ENCODE measurements around the gene CELF2. TPM values are rescaled to one million over a fixed set of nuclear protein-coding genes. Genes with fewer than 3 reads are reported as not detected.
"Not testable (repeated sequence)": the region's sequence is repeated elsewhere in the genome, so short reads cannot be mapped to it uniquely, and the experiment has no call there.

CELF2 gene
- total RNA-seq, 1 donor from 2014 or later = 193 TPM

DNA sequence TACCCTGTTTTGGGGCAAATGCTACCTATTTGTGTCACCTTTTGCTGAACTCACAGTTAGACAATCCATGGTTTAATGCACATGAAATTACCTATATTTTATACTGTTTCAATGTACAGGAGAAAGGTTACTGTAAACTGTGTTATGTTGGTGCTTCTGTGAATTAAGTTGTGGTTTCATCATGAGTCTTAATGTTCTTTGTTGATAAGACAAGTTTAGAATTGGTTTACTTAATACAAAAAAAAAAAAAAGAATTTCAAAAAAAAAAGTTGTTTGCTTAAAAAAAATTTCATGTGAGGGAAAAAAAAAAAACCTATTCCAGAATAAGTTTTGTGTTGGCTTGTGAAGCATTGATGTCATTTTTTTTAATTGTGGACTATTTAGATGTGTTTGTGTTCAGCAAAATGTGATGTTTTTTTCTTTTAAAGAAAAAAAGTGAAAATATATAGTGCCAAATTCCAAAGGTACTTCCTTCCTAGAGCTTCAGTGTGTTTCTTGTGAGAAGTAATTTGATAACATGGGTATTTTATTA is 313.4 kb downstream of the CELF2 start:
- no peak for DNase-seq

DNA sequence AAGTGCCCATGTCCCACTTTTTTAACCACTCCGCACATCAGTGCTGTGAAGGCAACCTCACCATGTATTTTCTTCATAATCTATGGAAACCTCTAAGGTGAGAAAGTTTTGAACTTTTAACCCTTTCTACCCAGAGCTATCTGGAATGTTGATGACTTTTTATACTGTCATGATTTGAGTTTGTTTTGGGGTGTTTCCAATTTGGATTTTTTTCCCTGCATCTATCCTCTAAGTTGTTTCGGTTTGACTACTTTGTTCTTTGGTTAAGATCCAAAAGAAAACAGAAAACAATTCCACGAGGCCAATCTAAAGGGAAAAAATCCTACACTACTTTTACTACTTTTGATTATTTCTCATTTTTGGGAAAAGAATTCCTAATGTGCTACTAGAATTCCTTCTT is 314.1 kb downstream of the CELF2 start:
- no peak for DNase-seq

DNA sequence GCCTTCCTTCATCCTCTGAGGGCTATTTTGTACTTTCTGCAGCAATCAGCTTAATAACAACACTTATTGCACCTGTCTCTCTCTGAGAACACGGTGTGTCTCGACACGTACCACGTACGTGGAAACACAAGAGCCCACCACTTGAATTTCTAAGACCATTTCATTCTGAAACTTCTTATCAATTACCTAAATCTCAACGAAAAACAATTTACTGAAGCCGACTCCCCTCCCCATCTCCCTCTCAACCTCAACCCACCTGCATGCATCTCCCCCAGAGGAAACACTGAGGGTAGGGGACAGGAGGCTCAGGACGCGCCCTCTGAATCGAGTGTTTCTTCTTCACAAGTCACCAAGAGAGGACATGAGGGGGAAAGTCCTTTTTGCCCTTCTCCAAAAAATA is 315.2 kb downstream of the CELF2 start:
- no peak for DNase-seq

DNA sequence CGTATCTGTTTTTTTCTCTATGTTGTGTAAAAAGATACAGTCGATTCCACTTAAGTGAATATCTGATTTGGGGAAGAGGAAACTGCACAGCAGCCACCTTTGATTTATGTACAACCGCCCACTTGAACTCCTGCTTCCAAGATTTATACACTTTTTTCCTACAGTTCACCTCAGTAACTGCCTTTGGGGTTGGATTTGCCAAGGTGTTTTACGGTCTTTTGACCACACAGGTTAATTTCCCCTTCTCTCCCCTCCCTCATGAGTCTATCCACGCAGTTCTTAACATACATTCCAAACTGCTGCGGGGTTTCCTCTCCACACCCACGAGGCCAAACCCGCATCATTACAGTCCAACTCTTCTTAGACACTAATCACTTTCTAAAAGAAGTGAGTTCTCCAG is 316.8 kb downstream of the CELF2 start:
- no peak for DNase-seq

DNA sequence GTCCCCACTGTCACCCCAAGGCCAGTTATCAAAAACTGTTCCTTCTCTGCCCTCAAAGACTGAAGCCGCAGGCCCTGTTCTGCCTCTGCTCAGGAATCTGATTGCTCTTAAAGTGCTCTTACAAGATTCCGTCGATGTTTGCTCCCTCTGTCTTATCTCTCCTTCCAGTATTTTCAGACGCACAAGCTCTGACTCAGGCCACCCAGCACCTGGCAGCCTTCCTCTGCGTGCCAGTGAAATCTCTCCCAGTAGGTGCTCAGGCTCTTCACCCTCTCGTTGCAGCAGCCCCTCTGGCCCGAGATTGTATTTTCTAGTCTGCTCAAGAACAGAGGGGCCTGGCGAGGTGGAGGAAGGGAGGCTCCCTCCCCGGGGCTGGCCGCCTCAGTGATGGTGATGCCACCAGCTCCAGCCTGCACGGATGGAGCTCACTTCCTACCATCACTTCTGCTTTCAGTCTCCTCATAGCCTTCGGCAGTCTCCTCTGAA is 317.5 kb downstream of the CELF2 start:
- no peak for DNase-seq

DNA sequence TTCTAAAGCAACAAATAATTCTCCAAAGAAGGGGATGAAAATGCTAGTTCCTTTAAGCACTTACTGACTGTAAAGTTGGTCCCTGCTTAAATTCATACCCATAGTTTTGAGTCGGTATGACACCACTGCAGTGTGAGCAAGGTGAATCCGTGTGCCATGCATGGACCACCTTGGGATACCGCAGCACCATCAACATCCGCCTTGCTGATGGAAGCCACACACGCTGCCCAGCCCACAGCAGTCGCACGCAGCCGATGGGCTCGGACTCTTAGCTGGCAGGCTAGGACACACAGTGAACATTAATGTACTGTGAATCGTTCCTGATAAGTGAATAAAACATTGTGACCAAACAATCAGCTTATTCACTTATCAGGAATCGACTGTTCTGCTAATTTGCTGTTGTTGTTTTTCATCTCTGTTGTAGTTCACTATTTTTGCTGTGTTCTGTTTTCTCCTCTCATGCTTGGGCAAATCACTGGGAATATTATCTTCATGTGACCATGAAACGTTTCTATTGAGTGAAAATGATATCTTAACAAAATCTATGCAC is 318.3 kb downstream of the CELF2 start:
- no peak for DNase-seq

DNA sequence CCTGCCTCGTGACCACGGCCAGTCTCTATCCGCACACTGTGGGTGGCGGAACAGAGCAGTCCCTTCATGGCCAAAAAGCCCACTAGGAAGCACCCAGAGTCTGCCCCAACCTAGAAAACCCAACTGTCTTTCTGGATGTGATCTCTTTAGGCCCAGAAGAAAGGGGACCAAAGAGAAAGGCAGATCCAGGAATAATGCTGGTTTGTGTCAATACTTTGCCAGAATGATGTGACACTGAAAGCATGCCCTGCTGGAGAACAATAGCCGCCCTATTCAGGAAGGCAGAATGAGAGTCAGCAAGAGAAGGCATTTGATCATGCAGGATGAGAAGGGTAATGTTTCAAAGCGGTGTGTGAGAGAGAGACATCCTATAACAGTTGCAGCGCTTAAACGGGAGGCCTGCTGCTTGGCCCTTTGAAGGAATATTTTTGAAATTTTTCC is 319.1 kb downstream of the CELF2 start:
- DNase-seq = no peak

DNA sequence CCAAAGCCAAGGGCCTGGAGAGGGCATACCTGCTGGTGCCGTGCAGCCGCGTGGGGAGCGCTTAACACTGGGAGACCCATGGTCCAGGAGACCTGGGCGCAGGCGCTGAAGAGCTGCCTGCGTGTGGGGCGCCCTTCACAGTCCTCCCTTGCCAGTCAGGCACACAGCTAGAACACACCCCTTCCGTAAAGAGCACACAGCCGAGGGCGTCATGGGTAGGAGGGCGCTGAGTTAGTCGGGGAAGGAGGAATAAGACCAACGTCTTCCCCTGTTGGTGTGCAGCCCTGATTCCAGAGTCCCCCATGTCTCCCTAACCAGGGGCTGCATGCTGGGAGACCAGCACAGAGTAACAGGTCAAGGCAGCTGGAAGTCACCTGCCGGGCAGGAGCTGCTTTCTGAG is 319.8 kb downstream of the CELF2 start:
- no peak for DNase-seq

DNA sequence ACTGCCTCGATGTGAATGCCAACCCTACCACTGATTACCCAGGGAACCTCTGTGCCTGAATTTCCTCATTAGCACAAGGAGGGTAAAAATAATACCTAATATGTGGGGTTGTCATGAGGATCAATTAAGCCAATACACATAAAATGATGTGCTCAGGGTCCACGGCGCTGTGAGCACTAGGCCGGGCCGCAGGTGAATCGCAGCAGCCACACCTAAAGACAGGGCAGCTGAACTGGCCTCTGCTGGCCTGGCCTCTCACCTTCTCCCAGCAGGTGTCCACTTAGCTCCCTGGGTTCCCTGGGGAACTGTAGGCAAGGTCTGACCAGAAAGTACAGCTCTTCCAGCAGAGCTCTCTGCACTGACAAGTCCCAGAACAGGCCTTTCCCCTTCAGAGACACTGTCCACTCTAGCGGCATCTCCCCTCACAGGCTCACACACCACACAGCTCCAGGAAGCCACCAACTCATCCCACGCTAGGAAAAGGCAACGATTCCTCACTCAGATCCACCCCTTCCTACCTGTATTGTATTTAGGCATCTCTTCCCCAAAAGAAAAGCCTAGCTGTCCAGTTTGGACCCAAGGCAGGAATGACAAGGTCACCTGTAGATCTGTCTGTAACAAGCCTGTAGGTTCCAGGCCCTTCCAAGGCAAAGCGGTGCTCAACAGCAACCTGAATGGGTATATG is 320.6 kb downstream of the CELF2 start:
- no peak for DNase-seq

DNA sequence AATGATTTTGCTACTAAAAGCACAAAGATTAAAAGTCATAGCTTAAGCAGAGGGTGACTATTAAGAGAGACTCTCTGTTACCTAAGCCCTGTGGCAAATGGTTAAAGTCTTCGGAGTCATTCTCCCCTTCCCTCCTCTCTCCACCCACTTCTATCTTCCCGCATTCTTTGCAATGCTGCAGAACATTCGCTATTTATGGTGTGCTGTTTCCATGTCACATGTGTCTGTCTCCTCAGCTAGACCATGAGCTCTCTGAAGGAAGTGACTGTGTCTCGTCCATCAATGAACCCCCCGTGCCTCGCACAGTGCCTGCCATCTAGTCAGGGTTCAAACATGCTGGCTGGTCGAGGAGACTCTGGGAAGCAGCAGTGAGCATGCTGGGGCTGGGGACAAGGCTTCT is 321.3 kb downstream of the CELF2 start:
- DNase-seq = no peak

DNA sequence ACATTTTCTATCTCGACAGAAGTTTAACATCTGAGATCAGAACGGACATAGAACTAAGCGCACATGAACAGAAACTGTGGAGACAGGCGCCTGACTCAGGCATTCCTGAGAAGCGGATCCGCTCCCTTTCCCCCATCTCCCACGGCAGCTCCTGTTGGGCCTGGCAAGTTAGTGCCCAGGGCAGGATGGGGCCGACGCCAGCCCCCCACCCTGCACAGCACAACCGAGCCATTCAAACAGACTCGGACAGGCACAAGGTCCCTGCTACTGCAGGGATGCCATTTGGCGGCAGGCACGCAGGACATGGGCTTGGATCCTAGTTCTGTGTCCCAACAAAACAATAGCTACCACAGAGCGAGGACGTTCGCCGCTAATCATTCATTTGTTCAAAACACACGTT is 322.0 kb downstream of the CELF2 start:
- no peak for DNase-seq

DNA sequence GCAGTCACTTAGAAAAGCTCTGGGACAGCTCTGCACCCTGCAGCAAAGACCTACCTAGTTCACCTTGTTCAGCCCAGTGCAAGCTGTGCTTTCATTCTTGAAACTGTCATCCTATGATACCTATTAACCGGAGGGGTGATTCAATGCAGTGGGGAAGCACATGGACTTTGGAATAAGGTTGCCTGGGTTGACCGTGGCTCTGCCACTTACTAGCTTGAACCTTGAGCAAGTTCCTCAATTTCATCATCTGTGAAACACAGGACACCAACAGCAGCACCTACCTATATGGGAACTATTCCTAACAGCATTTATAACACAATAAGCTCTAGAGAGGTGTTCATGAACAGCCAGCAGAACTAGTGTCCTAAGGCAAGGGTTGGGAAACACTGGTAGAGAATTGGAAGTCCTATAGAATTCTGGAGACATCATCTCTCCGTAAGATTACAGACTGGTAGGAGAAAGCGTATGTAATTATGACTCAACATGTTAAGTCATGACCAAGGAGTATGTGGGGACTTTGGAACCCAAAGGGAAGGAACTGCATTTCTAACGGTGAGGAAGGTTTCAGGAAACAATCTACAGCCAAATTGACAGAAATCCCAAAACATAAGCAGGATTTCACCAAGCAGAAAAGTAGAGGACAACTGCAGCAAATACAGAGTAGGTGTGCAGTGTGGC is 323.8 kb downstream of the CELF2 start:
- DNase-seq = no peak

DNA sequence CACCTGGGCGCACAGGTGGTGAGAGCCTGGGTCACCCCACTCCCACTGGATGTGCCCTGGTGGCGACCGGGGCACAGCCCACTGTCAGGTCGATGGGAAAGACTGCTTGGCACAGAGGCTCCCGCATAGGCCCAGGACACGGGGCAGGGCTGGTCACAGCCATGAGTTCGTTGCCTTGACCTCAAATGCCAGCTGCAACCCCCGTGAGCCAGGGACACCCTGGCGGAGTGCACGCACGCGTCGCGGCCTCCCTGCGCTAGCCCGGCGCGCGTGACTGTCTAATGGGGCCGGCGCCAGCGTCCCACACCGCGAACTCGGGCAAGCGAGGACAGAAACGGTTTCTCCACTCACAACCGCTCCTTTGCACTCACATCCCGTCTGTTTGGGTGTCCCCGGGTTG is 326.4 kb downstream of the CELF2 start:
- DNase-seq = no peak

DNA sequence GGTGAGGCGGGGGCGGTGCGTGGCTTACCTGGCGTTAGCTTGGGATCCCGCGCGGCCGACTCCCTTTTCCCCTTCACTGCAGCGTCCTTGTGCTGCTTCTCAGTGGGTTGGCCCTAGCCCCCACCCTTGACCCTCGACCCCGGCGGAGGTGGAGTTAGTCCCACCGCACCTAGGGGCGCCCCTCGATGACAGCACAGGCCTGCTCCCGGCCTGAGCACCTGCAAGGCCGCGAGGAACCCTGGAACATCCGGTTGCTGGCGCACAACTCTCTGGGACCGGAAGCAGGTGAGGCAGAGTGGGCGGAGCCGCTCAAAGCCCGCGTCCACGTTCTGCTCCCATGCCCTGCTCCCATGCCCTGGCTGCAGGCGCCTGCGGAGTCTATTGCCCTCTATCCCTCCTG is 326.9 kb downstream of the CELF2 start:
- no peak for DNase-seq

DNA sequence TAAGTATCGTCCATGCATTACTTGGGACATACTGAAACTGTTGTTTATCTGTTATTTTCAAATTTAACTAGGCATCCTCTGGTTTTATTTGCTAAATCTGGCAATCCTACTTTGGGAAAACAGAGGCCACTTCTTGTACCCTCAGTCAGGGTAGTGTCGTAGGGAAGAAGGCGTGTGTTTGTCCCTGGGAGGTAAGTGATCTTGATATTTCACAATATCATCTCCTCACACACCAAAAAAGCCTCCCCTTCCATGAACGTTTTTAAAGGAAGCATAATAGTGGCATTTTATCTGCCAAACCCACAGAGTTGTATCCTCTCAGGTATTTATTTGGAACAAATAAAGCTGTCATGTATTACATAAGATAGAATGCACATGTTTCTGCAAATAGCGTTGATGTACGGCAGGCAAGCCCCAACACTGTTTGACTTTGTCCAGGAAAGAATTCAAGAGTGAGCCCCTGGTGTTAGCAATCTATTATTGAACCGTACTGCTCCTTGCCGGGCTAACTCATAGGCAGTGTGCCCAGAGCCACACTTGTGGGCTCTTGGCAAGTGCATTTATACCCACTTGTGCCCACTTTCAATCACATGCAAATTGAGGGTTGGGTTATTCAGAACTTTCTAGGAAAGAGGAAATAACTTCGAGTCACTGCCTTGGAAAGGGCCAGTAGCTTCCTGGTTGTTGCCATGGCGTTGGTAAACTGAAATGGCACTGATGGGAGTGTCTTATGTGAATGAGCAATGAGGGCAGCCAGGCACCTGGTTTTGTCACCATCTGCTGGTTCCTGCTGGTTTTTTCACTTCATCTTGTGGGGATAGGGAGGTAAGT is 327.8 kb downstream of the CELF2 start:
- DNase-seq = no peak

DNA sequence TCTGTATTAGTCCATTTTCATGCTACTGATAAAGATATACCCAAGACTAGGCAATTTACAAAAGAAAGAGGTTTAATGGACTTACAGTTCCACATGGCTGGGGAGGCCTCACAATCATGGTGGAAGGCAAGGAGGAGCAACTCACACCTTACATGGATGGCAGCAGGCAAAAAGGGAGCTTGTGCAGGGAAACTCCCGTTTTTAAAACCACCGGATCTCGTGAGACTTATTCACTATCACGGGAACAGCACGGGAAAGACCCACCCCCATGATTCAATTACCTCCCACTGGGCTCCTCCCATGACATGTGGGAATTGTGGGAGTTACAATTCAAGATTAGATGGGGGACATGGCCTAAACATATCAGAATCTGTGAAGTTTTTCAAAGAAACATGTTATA is 329.9 kb downstream of the CELF2 start:
- not testable (repeated sequence) for DNase-seq

DNA sequence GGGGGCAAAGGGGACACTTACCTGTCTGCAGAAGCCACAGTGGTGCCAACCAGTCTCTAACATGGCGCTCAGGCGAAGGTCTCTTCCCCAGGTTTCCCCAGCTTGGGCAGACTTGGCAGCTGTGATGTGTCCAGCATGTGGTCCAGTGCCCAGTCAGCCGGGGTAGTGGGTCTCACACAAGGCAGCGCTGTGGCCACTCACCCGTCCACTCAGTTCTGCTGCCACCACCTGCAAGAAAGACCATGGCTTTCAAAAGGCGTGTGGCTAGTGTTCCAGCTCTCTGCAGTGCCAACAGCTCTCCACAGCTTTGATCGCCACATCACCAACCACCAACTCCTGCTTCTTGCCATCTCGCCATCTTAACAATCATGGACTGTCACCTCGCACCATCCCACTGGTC is 334.1 kb downstream of the CELF2 start:
- no peak for DNase-seq

DNA sequence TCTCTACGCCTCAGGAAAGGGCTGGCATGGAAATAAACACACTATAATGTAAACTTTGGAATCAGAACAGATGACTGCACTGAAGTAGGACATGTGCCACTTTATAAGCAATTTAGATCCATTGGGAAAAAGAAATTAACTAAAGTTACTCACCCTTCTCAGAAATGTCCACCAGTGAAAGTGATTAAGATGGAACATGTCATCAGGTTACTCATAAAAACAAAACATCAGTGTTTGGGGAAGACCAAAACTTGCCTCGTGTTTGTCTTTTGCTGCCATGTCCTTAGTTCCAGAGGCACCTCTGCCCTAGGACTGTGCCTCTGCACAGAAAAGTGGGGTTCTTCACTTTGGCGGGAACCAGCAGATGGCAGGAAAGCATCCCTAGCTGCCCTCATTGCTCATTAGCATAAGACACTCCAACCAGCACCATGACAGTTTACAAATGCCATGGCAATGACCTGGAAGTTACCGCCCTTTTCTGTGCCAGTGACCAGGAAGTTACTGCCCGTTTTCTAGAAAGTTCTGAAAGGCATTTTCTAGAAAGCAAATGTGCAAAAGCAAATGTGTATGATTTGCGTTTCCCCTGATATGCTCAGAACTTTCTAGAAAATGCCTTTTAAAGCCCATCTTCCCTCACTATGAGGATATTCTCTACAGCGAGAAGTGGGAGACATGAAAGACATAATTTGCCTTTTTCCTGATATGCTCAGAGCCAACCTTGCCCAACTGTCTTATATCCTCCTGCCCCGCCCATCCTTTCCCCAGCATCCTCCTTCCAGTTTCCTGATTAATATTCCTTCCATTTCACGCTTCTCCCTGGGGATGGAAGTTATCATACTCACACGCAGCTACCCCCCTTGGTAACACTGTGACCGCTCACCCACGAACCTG is 335.6 kb downstream of the CELF2 start:
- DNase-seq = no peak

DNA sequence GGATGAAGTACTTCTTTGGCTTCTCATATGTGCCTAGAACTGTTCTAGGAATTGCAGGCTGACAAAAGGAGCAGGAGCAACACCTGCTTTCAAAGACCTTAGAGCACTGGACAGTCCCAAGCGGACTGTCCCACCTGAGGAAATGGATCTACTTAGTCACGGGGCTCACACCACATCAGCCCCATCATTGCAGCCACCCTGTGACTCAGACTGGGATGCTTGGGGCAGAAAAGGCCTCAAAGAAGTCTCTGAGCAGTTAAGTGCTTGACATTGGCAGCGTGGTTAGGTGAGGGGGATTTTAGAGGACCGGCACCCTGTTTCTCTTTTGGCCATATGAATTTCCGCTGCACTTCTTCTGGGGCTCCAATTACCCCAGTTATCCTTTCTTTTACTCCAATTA is 337.2 kb downstream of the CELF2 start:
- no peak for DNase-seq

DNA sequence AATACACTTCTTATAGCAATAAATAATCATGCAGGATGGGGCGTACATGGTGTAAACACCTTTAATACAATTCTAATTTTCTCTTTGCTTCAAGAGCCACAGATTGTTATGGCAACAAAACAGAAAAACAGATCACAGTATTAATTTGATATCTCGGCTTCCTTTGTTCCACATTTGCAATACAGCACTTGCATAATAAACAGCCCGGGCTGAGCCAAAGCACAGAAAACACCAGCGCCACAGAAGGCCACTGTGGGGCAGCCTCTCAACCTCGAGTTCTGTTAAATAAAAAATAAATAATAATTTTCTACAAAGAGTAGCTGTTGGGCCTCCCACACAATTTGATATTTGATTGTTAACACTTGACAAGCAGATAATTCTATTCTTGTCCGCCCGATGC is 337.9 kb downstream of the CELF2 start:
- DNase-seq = no peak

DNA sequence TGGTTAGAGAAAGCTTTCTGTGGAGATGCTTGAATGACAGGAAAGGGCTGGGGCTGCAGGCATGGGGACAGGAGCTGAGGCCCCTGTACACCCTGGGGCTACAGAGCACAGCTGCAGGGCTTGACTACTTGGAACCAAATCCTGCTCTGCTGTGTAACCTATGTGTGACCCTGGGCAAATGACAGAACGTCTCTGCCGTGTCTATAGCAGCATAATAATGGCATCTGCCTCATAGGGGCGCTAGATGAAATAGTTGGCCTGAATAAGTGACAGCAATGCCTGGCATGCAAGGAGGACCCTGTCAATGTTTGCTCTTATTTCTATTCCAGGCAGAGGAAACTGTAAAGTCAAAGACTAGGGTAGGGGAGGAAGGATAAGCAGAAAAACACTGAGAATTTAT is 339.8 kb downstream of the CELF2 start:
- no peak for DNase-seq

DNA sequence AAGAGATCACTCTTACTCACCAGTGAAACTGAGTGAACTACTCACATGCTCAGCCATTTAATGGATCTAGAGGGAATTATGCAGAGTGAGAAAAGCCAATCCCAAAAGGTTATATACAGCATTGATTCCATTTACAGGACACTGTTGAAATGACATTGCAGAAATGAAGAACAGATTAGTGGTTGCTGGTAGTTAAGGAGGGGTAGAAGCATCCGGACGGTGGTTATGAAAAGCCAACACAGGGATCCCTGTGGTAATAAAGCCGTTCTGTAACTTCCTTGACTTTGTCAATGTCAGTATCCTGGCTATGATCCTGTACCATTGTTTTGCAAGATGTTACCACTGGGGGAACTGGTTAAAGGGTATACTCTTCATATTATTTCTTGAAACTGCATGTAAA is 340.3 kb downstream of the CELF2 start:
- no peak for DNase-seq

Data from occipital lobe (tissue), 2 donors.